ENCODE measurements around the gene PFDN4. TPM values are rescaled to one million over a fixed set of nuclear protein-coding genes. Genes with fewer than 3 reads are reported as not detected.

The PFDN4 gene
- total and polyA plus RNA-seq, 2 of the 13 experiments (the other 11 are each of a cell fraction or from before 2014, with no cell fraction given) = 59.8 to 227 TPM

DNA sequence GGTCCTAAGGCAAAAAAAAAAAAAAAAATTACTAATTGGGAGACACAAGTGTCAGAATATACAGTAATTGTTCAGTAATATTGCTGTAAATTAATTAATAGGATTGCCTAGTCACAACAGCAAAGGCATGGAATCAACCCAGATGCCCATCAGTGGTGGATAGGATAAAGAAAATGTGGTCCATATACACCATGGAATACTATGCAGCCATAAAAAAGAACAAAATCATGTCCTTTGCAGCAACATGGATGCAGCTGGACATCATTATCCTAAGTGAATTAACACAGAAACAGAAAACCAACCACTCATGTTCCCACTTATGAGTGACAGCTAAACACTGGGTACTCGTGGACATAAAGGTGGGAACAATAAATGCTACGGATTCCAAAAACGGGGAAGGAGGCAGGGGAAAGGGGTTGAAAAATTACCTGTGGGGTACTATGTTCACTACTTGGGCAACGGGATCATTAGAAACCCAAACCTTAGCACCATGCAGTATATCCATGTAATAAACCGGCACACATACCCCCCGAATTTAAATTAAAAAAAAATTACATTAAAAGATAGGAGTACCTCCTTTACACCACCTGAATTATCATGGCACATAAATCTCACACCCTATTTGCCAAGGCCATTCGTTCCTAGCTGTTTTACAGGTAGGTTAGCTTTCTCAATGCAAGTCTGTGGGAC, 689 bp upstream of the PFDN4 start (continued):
- no peak for TF ChIP-seq TIGD3 (CRISPR knock-in tag; IDR thresholded peaks at IDR 0.05; ENCODE audit: borderline replicate concordance)
- 0 out of 2 replicates have a peak, but pooled peaks have one; percentile 4 for TF ChIP-seq ZMYM2 (CRISPR knock-in tag; IDR thresholded peaks at IDR 0.05)
- no peak for TF ChIP-seq NR2C2 (CRISPR knock-in tag; IDR thresholded peaks at IDR 0.05; ENCODE audit: borderline replicate concordance)
- no peak for TF ChIP-seq USF2 (IDR thresholded peaks at IDR 0.05; ENCODE audit: low read depth, low read length)
- TF ChIP-seq USF2 (CRISPR knock-in tag; IDR thresholded peaks at IDR 0.05; ENCODE audit: borderline replicate concordance) = no peak
- 0 out of 2 replicates have a peak, but pooled peaks have one; percentile 64 for TF ChIP-seq ZBTB46 (CRISPR knock-in tag; IDR thresholded peaks at IDR 0.05; ENCODE audit: borderline replicate concordance)
- TF ChIP-seq FOXP1 (IDR thresholded peaks at IDR 0.05) = no peak
- no peak for TF ChIP-seq FOXP1 (CRISPR knock-in tag; IDR thresholded peaks at IDR 0.05)
- no peak for TF ChIP-seq MAF1 (CRISPR knock-in tag; IDR thresholded peaks at IDR 0.05; ENCODE audit: borderline replicate concordance)
- TF ChIP-seq ZNF841 (CRISPR knock-in tag; IDR thresholded peaks at IDR 0.05; ENCODE audit: borderline replicate concordance) = no peak
- peak; percentile 73 for TF ChIP-seq CHD4 (IDR thresholded peaks at IDR 0.05; ENCODE audit: borderline replicate concordance, low read length)
- no peak for TF ChIP-seq ZSCAN25 (CRISPR knock-in tag; IDR thresholded peaks at IDR 0.05)
- peak; percentile 25; the same call in 1 of the 2 replicates for TF ChIP-seq ZFP82 (CRISPR knock-in tag; IDR thresholded peaks at IDR 0.05; ENCODE audit: borderline replicate concordance)
- TF ChIP-seq DPF2 (CRISPR knock-in tag; IDR thresholded peaks at IDR 0.05; ENCODE audit: borderline replicate concordance, low read depth) = 0 out of 2 replicates have a peak, but pooled peaks have one; percentile 36
